SJSA1 (cell line): Measurements from ENCODE around the gene SGCA. TPM values are rescaled to one million over a fixed set of nuclear protein-coding genes. Genes with fewer than 3 reads are reported as not detected.

Experiments used
- DNase-seq, 2 experiments: peaks; one replicate each; pipeline ENCODE4 v3.0.0-alpha.2; 2015 to 2020; ENCODE audit warnings: low spot score in 2 of 2, low read depth in 1 of 2
- H3K27ac ChIP-seq: fragments of 250-450 bp; sonication (Bioruptor Pico); 2 replicates; pipeline ENCODE4 v1.5.1; 2020; ENCODE audit warnings: mild to moderate bottlenecking, moderate library complexity
- H3K27me3 ChIP-seq: fragments of 250-450 bp; sonication (Bioruptor Pico); replicated peaks from 2 replicates; pipeline ENCODE4 v1.5.1; 2020; ENCODE audit warnings: mild to moderate bottlenecking, moderate library complexity
- H3K36me3 ChIP-seq: fragments of 250-450 bp; sonication (Bioruptor Pico); 2 replicates; pipeline ENCODE4 v1.5.1; 2020; ENCODE audit warnings: mild to moderate bottlenecking
- H3K4me1 ChIP-seq: fragments of 250-450 bp; sonication (Bioruptor Pico); replicated peaks from 2 replicates; pipeline ENCODE4 v1.6.1; 2021; ENCODE audit warnings: mild to moderate bottlenecking
- H3K4me3 ChIP-seq: fragments of 250-450 bp; sonication (Bioruptor Pico); 2 replicates; pipeline ENCODE4 v1.5.1; 2020; ENCODE audit warnings: mild to moderate bottlenecking
- H3K9me3 ChIP-seq: fragments of 250-450 bp; sonication (Bioruptor Pico); replicated peaks from 2 replicates; pipeline ENCODE4 v1.5.1; 2020; ENCODE audit warnings: mild to moderate bottlenecking
- total RNA-seq: library from RNA; depleted of rRNA; stranded (reverse); fragments of >200 nt; shearing (Covaris generic); gene quantifications from 2 replicates; pipeline ENCODE4 v1.2.3, GENCODE V29; 2014; rRNA removed

Gene SGCA
- total RNA-seq = 2.4 TPM in 1 of 2 replicates, not detected in the other

DNA sequence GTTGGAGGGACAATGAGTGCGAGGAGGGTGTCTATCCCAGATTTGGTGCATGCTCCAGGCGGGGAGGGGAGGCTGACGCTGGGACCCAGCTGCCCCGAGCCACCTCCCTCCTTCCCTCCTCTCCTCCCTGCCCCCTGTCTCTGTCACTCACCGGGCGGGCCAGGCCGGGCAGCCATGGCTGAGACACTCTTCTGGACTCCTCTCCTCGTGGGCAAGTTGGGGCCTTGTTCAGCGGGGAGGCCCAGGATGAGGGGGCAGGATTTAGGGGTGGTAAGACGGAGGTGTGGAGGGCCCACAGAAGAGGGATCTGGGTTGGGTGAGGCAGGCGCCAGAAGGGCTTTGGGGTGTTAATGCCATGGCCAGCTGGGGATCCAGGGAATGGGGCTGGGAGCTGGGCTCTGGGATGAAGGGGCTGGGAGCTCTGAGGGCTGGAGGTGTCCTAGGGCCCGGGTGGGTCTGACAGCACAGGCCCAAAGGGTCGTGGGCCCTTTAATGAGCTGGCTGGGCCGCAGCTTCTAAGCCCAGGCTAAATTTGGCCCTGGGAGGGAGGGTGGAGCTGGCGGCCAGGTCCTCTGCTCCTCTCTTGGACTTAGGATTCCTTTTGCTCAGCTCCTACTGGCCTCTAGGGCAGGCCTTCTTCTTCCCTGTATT lies at the start of gene SGCA:
Gene SGCA, plus strand, starts transcription at position 139 of the 651 bp plus-strand sequence. Its CDS starts 36 bp downstream, at position 175.
- Histone ChIP-seq H3K36me3 (no peaks in the 10 kb centered on the region), H3K27ac (no peak within 1 kb of the TSS), H3K4me1 (peaks cover 21% of the 10 kb centered on the region), H3K27me3 (no peaks in the 10 kb centered on the region), H3K4me3 (no peak within 1 kb of the TSS), H3K9me3 (no peaks in the 10 kb centered on the region)
- no peak for DNase-seq

GRCh38 chr17:50117202-50118051 lies 48.4 kb upstream of the SGCA start:
- no peaks in the 10 kb centered on the region for H3K36me3 ChIP-seq
- DNase-seq = no peak
- no peaks in the 10 kb centered on the region for H3K9me3 ChIP-seq
- no peak overlapping the region for H3K27ac ChIP-seq
- peaks cover 9% of the 10 kb centered on the region for H3K4me1 ChIP-seq
- H3K4me3 ChIP-seq = no peak overlapping the region
- H3K27me3 ChIP-seq = peaks cover 14% of the 10 kb centered on the region

DNA sequence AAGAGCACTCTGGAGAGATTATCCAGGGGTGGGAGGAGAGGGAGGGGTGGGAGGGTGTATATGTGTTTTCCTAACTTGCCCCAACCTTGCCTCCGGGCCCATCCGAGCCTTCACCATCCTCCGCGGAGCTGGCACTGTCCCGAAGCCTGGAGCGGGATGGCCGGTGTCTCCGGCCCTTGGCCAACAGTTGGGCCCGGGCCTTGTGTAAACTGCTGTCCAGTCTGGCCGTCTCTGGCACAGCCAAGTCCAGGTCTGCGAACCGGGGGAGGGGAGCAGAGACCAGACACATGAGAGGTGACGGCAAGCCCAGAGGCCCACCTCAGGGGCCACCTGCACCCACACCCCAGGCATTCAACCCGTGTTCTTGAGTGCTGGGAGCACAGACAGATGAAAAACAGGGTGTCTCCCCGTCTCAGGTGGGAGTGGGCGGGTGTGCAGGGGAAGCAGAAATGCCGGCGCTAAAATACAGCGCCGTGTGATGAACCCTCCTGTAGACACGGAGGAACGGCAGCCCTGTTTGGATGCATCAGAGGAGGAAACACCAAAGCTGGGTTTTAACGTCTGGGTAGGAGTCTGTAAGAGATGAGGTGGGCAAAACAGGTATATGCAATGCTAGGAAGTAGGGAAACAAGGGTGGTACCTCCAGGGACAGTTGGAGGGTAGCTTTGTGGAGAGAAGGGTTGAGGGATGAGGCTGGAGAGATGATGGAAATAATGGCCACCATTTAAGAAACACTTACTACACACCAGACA lies 47.6 kb upstream of the SGCA start:
- H3K9me3 ChIP-seq = no peaks in the 10 kb centered on the region
- DNase-seq = no peak
- H3K4me1 ChIP-seq = peaks cover 5% of the 10 kb centered on the region; the same call in 1 of the 2 replicates
- H3K27ac ChIP-seq = no peak overlapping the region
- no peaks in the 10 kb centered on the region for H3K36me3 ChIP-seq
- peaks cover 14% of the 10 kb centered on the region for H3K27me3 ChIP-seq
- H3K4me3 ChIP-seq = no peak overlapping the region

DNA sequence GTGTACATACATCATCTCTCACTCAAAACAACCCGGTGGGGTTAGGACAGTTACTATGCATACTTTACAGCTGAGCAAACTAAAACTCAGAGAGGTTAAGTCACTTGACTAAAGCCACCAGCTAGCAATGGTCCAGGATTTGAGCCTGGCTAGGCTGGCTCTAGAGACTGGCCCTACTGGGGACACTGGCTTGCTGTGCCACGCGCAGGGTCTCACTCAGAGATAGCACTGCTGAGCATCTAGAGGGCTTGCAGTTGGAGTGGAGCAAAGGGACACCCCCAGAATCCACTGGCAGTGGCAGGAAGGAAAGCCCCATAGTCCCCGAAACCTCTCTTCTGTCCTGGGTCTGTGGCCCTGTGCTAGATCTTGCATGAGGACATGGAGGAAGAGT lies 47.0 kb upstream of the SGCA start:
- Histone ChIP-seq H3K36me3 (no peaks in the 10 kb centered on the region), H3K27ac (no peak overlapping the region), H3K9me3 (no peaks in the 10 kb centered on the region), H3K27me3 (peaks cover 14% of the 10 kb centered on the region), H3K4me3 (no peak overlapping the region), H3K4me1 (peaks cover 10% of the 10 kb centered on the region)
- no peak for DNase-seq

DNA sequence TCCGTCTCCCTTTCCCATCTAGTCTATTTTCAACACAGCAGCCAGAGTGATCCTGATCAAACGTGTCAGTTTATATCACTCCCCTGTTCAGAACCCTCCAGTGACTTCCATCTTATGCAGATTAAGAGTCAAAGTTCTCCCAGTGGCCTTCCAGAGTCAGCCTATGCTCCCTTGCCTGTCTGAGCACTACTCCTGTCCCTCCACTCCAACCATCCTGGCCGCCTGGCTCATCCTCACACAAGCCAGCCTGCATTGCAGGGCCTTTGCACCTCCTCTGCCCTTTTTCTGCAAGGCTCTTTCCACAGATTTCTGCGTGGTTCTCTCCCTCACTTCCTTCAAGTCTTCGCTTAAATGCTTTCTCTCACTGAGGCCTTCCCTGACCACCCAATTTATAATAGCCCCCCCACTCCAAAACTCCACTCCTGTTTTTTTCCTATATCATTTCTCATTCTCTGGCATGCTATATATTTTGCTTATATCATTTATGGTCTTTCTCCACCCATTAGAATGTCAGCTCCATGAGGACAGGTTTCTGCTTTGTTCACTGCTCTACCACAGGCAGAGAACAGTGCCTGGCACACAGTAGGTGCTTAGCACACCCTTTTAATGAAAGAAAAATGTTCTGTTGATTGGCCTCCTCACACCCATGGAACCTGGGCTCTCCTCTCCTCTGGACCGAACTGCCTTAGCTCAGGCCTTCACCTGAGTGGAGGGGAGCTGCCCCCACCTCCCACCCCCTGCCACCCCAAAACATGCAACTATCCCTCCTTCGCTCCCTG lies 45.1 kb upstream of the SGCA start:
- peaks cover 14% of the 10 kb centered on the region for H3K27me3 ChIP-seq
- no peak overlapping the region for H3K27ac ChIP-seq
- no peaks in the 10 kb centered on the region for H3K9me3 ChIP-seq
- DNase-seq = no peak
- no peaks in the 10 kb centered on the region for H3K36me3 ChIP-seq
- H3K4me3 ChIP-seq = no peak overlapping the region
- peaks cover 12% of the 10 kb centered on the region for H3K4me1 ChIP-seq

GRCh38 chr17:50122945-50123344 lies 42.9 kb upstream of the SGCA start:
- H3K4me3 ChIP-seq = no peak overlapping the region
- no peak overlapping the region for H3K27ac ChIP-seq
- H3K4me1 ChIP-seq = peaks cover 10% of the 10 kb centered on the region
- H3K9me3 ChIP-seq = no peaks in the 10 kb centered on the region
- H3K27me3 ChIP-seq = peaks cover 5% of the 10 kb centered on the region
- DNase-seq = no peak
- no peaks in the 10 kb centered on the region for H3K36me3 ChIP-seq

- no peaks in the 10 kb centered on the region; the same call in 1 of the 2 replicates for H3K9me3 ChIP-seq
- H3K4me1 ChIP-seq = peaks cover 10% of the 10 kb centered on the region
- no peaks in the 10 kb centered on the region for H3K36me3 ChIP-seq
- H3K27me3 ChIP-seq = peaks cover 10% of the 10 kb centered on the region
- H3K4me3 ChIP-seq = no peak overlapping the region
- no peak overlapping the region for H3K27ac ChIP-seq
- no peak for DNase-seq
Observed at GRCh38 chr17:50123649-50124349, 42.0 kb upstream of the SGCA start.

DNA sequence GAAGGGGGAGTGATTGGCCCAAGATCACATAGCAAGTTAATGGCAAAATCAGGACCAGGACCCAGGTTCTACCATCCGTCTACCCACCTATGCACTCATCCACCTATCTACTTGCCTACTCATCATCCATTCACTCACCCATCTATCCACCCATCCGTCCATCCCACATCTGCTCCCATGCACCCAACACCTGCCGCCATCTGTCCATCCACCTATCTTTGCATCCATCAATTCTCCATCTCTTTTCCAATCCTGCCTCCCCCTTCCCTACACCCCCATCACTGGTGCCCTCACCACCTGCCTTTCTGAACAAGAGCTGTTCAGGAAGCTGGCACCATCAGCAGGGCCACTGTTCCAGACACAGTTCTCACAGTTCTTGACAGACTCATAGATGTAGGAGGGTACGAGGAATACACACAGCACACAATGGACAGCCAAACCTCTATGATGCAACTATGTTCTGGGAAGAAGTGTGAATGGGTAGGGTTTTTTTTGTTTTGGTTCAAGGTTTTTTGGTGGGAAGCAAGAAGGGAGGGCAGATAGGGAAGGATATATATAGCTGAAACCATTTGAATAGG lies 40.3 kb upstream of the SGCA start:
- Histone ChIP-seq H3K9me3 (no peaks in the 10 kb centered on the region; the same call in 1 of the 2 replicates), H3K4me1 (peaks cover 14% of the 10 kb centered on the region), H3K27ac (no peak overlapping the region), H3K27me3 (peaks cover 16% of the 10 kb centered on the region), H3K36me3 (0 out of 2 replicates have a peak, but pooled peaks cover 2% of the 10 kb centered on the region), H3K4me3 (no peak overlapping the region)
- DNase-seq = no peak

GRCh38 chr17:50127697-50128361 lies 38.0 kb upstream of the SGCA start:
- H3K27ac ChIP-seq = no peak overlapping the region
- no peak for DNase-seq

GRCh38 chr17:50128441-50129352 lies 37.1 kb upstream of the SGCA start:
- Histone ChIP-seq H3K4me3 (no peak overlapping the region), H3K4me1 (peaks cover 21% of the 10 kb centered on the region), H3K36me3 (peaks cover 20% of the 10 kb centered on the region), H3K9me3 (no peaks in the 10 kb centered on the region; the same call in 1 of the 2 replicates), H3K27me3 (peaks cover 16% of the 10 kb centered on the region), H3K27ac (no peak overlapping the region)
- no peak for DNase-seq

More at GRCh38 chr17:50127697-50128361, 38.0 kb upstream of the SGCA start:
- Histone ChIP-seq H3K36me3 (peaks cover 12% of the 10 kb centered on the region), H3K9me3 (no peaks in the 10 kb centered on the region; the same call in 1 of the 2 replicates), H3K27me3 (peaks cover 16% of the 10 kb centered on the region), H3K4me1 (peaks cover 17% of the 10 kb centered on the region), H3K4me3 (no peak overlapping the region)

GRCh38 chr17:50129353-50129727 lies 36.5 kb upstream of the SGCA start:
- H3K4me3 ChIP-seq = peak overlapping the region; percentile 34
- H3K27ac ChIP-seq = no peak overlapping the region
- H3K4me1 ChIP-seq = peaks cover 18% of the 10 kb centered on the region

More at GRCh38 chr17:50129353-50129727, 36.5 kb upstream of the SGCA start:
- Histone ChIP-seq H3K36me3 (peaks cover 25% of the 10 kb centered on the region), H3K27me3 (peaks cover 16% of the 10 kb centered on the region), H3K9me3 (no peaks in the 10 kb centered on the region; the same call in 1 of the 2 replicates)
- no peak for DNase-seq
